Activated CD4-positive, alpha-beta T cell treated with anti-CD3 and anti-CD28 coated beads for 48 hours (primary cell): Measurements from ENCODE around the gene APOC3.
"Not testable (repeated sequence)": the region's sequence is repeated elsewhere in the genome, so short reads cannot be mapped to it uniquely, and the experiment has no call there.

Source experiments
- DNase-seq: peaks from one replicate; pipeline ENCODE4 v3.0.0-alpha.2; 2020

Gene APOC3

GRCh38 chr11:116832350-116833290 is 2.9 kb downstream of the APOC3 start:
- DNase-seq = no peak

- no peak for DNase-seq
These were observed 3.7 kb downstream of the APOC3 start for GRCh38 chr11:116833491-116833815.

- DNase-seq = no peak
These were observed 4.3 kb downstream of the APOC3 start for GRCh38 chr11:116833816-116834534.

- not testable (repeated sequence) for DNase-seq
These were observed 4.9 kb downstream of the APOC3 start for GRCh38 chr11:116834535-116835041.

- DNase-seq = no peak
These were observed 5.5 kb downstream of the APOC3 start for GRCh38 chr11:116835042-116835772.

- peak; percentile 89 for DNase-seq
These were observed 6.3 kb downstream of the APOC3 start for GRCh38 chr11:116835791-116836631.

- no peak for DNase-seq
These were observed 6.9 kb downstream of the APOC3 start for GRCh38 chr11:116836632-116836991.

- DNase-seq = no peak
These were observed 7.8 kb downstream of the APOC3 start, which contains the start of gene APOA1 for GRCh38 chr11:116837231-116838091. Gene APOA1, minus strand, starts transcription at chr11:116837622. Its CDS starts 235 bp downstream, at chr11:116837387.

- no peak for DNase-seq
These were observed 8.8 kb downstream of the APOC3 start for GRCh38 chr11:116838321-116839084.

- DNase-seq = no peak
These were observed 10.6 kb downstream of the APOC3 start for GRCh38 chr11:116840224-116840745.

GRCh38 chr11:116840746-116841296 is 11.1 kb downstream of the APOC3 start:
- DNase-seq = no peak

GRCh38 chr11:116842117-116842516 is 12.4 kb downstream of the APOC3 start:
- DNase-seq = no peak

GRCh38 chr11:116842909-116843308 is 13.2 kb downstream of the APOC3 start:
- no peak for DNase-seq

GRCh38 chr11:116843661-116844060 is 14.0 kb downstream of the APOC3 start:
- no peak for DNase-seq

GRCh38 chr11:116844722-116845121 is 15.0 kb downstream of the APOC3 start:
- DNase-seq = no peak

- no peak for DNase-seq
These were observed 17.9 kb downstream of the APOC3 start for GRCh38 chr11:116847612-116848011.

- DNase-seq = no peak
These were observed 19.4 kb downstream of the APOC3 start for GRCh38 chr11:116849060-116849459.

GRCh38 chr11:116849486-116849885 is 19.8 kb downstream of the APOC3 start:
- DNase-seq = no peak

GRCh38 chr11:116851626-116852025 is 21.9 kb downstream of the APOC3 start:
- peak; percentile 38 for DNase-seq
